Peyer's patch (tissue), 4 donors: Measurements from ENCODE around the gene GNAS.

Experiments
- CTCF ChIP-seq, 6 experiments: fragments of 450-650 bp in 4 of 6; fragments of 200-600 bp in 2 of 6; sonication (generic) in 1 of 6; IDR thresholded peaks; one replicate each; pipeline ENCODE4 v1.5.1; 2017 to 2019; ENCODE audit warnings: antibody characterized with exemption in 6 of 6, mild to moderate bottlenecking in 3 of 6, moderate library complexity in 1 of 6
- POLR2A ChIP-seq, 2 donors: fragments of 450-650 bp; IDR thresholded peaks; one replicate each; pipeline ENCODE4 v1.5.1; 2017; ENCODE audit warnings: antibody characterized with exemption in 2 of 2, mild to moderate bottlenecking in 2 of 2, moderate library complexity in 2 of 2

GRCh38 chr20:58945965-58946631 is 93.6 kb downstream of the GNAS start:
- no peak for TF ChIP-seq CTCF (IDR thresholded peaks at IDR 0.05)
- no peak for TF ChIP-seq POLR2A (IDR thresholded peaks at IDR 0.05)
